ENCODE results near the gene ATP5PF. TPM values are rescaled to one million over a fixed set of nuclear protein-coding genes. Genes with fewer than 3 reads are reported as not detected.

Gene ATP5PF
- total and polyA plus RNA-seq, 12 donors, result 537 to 965 (median 844) TPM

- 64 to 67% methylated on average over 9 of the region's 9 CpGs for WGBS, 2 donors
- ATAC-seq, result peak in 7 of 8 donors; percentile 73 to 91 (median 79)
- H3K27ac ChIP-seq, result peak overlapping the region in 9 of 10 donors; percentile 36 to 79 (median 63)
Observed at GRCh38 chr21:25688275-25689155, 46.2 kb downstream of the ATP5PF start.

DNA sequence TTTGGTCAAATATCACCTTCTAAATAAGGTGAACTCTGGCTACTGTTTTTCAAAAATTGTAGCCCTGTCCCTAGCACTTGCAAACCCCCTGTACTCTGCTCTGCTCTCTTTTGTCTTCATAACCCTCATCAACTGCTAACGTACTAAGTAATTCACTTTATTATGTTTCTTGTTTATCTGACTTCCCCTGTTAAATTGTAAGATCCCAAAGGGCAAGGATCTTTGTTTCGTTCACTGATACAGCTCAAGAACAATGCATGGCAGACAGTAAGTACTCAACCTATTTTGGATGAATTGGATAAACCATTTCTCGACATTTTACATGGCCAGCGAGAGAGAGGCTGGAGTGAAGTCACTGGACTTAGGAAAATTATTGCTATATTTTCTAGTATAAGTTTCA, 46.9 kb downstream of the ATP5PF start:
- TF ChIP-seq, protein P1, sequence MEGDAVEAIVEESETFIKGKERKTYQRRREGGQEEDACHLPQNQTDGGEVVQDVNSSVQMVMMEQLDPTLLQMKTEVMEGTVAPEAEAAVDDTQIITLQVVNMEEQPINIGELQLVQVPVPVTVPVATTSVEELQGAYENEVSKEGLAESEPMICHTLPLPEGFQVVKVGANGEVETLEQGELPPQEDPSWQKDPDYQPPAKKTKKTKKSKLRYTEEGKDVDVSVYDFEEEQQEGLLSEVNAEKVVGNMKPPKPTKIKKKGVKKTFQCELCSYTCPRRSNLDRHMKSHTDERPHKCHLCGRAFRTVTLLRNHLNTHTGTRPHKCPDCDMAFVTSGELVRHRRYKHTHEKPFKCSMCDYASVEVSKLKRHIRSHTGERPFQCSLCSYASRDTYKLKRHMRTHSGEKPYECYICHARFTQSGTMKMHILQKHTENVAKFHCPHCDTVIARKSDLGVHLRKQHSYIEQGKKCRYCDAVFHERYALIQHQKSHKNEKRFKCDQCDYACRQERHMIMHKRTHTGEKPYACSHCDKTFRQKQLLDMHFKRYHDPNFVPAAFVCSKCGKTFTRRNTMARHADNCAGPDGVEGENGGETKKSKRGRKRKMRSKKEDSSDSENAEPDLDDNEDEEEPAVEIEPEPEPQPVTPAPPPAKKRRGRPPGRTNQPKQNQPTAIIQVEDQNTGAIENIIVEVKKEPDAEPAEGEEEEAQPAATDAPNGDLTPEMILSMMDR (IDR thresholded peaks at IDR 0.05), result no peak
- DNase-seq (no peak), ATAC-seq (peak in 7 of 8 donors; percentile 30 to 65 (median 40))
- peak overlapping the region in 9 of 10 donors; percentile 36 to 79 (median 63) for H3K27ac ChIP-seq
- peaks cover 0 to 54% (median 3%) of the 10 kb centered on the region in 9 donors for H3K36me3 ChIP-seq
- H3K4me1 ChIP-seq, result peaks cover 0 to 71% (median 19%) of the 10 kb centered on the region in 9 donors
- intact Hi-C loops (cut with DNase I), result loop anchor here in 1 of 10 donors (5.0 kb wide), 1 partner anchor 45 kb away; no protein-coding TSS in a partner anchor
- H3K9me3 ChIP-seq, result no peaks in the 10 kb centered on the region
- no peaks in the 10 kb centered on the region for H3K27me3 ChIP-seq
- 70% methylated on average over 4 of the region's 4 CpGs for WGBS, 2 donors
- H3K4me3 ChIP-seq, result no peak overlapping the region

More at GRCh38 chr21:25688275-25689155, 46.2 kb downstream of the ATP5PF start:
- DNase-seq, result no peak
- H3K27me3 ChIP-seq, result no peaks in the 10 kb centered on the region
- TF ChIP-seq, protein P1 (IDR thresholded peaks at IDR 0.05), result no peak
- peaks cover 0 to 62% (median 3%) of the 10 kb centered on the region in 9 donors for H3K36me3 ChIP-seq
- H3K9me3 ChIP-seq, result no peaks in the 10 kb centered on the region
- peaks cover 0 to 71% (median 19%) of the 10 kb centered on the region in 9 donors for H3K4me1 ChIP-seq
- H3K4me3 ChIP-seq, result no peak overlapping the region
- intact Hi-C loops (cut with DNase I), result loop anchor here in 1 of 10 donors (5.0 kb wide), 1 partner anchor 46 kb away; no protein-coding TSS in a partner anchor

DNA sequence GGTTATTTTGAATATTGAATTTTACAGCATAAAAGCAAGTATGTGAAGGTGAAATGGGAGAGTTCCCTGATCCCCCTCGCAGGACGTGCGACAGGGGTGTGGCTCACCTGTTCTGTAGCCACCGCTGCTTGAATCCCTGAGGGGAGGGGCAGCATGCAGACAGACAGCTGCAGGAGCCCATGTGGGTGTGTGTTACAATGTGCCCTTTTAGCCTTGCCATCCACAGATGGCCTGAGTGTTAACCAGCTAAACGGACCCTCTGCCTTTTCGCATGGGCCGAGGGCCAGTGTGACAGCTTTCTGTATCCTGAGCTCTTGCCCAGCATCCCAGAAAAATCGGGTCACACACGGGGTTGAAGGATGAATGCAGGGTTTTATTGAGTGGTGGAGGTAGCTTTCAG, 52.3 kb downstream of the ATP5PF start:
- Histone ChIP-seq H3K36me3 (peaks cover 0 to 32% (median 0%) of the 10 kb centered on the region in 9 donors), H3K27me3 (no peaks in the 10 kb centered on the region), H3K27ac (no peak overlapping the region), H3K4me1 (peaks cover 0 to 39% (median 9%) of the 10 kb centered on the region in 9 donors), H3K4me3 (no peak overlapping the region), H3K9me3 (no peaks in the 10 kb centered on the region)
- intact Hi-C loops (cut with DNase I), result no loop called here
- DNase-seq (no peak), ATAC-seq (no peak)
- WGBS, 2 donors, result 69 to 71% methylated on average over 9 of the region's 9 CpGs
- TF ChIP-seq, protein P1 (IDR thresholded peaks at IDR 0.05), result no peak

DNA sequence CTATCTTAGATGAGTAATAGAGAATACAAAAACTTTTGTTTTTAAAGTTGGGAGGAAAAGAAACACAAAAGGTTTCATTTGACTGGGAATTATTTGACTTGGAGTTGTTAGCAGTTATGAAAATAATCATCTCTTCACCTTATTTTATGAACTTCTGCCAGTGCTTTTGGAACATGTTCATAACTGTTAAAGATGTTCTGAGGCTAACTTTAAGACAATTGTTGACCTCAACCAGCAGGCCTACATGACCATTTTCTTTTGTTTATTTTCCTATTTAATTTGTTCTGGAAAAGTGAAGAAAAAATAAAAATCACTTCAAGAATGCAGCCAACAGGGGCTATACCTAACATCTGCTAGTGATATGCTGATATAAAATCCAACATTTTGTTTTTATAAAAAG, 58.3 kb downstream of the ATP5PF start:
- no peak for ATAC-seq
- peak overlapping the region in 4 of 10 donors; percentile 13 to 74 (median 50) for H3K27ac ChIP-seq
- intact Hi-C loops (cut with DNase I), result loop anchor here in 1 of 10 donors (5.0 kb wide), 1 partner anchor 39 kb away; the partner anchor contains the start of gene JAM2
- peaks cover 0 to 4% (median 0%) of the 10 kb centered on the region in 11 donors for H3K9me3 ChIP-seq
- TF ChIP-seq, protein P1 (IDR thresholded peaks at IDR 0.05), result no peak
- peaks cover 0 to 48% (median 9%) of the 10 kb centered on the region in 9 donors for H3K4me1 ChIP-seq
- no peaks in the 10 kb centered on the region for H3K27me3 ChIP-seq
- DNase-seq, result no peak
- H3K36me3 ChIP-seq, result peaks cover 0 to 17% (median 0%) of the 10 kb centered on the region in 9 donors
- no peak overlapping the region for H3K4me3 ChIP-seq

Other genes starting within 250 kb of the ATP5PF start
- 10 to 100 TPM; 39.3 to 59.1 (median 51.3) TPM for gene MRPL39, start 127.4 kb downstream of the ATP5PF start, total RNA-seq
- gene MRPL39, start 127.4 kb downstream of the ATP5PF start, polyA plus RNA-seq, result 10 to 100 TPM; 59.4 to 73.6 TPM
- gene JAM2, start 95.6 kb downstream of the ATP5PF start, total RNA-seq, result 10 to 100 TPM; 27.6 to 54.4 (median 34.5) TPM
- 10 to 100 TPM; 15.3 to 37.7 TPM for gene JAM2, start 95.6 kb downstream of the ATP5PF start, polyA plus RNA-seq
- 10 to 100 TPM; 11.0 to 18.4 (median 14.1) TPM for gene GABPA, start 68 bp upstream of the ATP5PF start, total RNA-seq
- 10 to 100 TPM in 1 of 2 donors, 1 to 10 TPM in 1; 5.1 to 11.0 TPM for gene GABPA, start 68 bp upstream of the ATP5PF start, polyA plus RNA-seq

Data from heart right ventricle (tissue), 16 donors.